ENCODE measurements around the gene SH2D7. TPM values are rescaled to one million over a fixed set of nuclear protein-coding genes. Genes with fewer than 3 reads are reported as not detected.

Gene SH2D7
- total RNA-seq, 1 donor from 2014 or later, result not detected

DNA sequence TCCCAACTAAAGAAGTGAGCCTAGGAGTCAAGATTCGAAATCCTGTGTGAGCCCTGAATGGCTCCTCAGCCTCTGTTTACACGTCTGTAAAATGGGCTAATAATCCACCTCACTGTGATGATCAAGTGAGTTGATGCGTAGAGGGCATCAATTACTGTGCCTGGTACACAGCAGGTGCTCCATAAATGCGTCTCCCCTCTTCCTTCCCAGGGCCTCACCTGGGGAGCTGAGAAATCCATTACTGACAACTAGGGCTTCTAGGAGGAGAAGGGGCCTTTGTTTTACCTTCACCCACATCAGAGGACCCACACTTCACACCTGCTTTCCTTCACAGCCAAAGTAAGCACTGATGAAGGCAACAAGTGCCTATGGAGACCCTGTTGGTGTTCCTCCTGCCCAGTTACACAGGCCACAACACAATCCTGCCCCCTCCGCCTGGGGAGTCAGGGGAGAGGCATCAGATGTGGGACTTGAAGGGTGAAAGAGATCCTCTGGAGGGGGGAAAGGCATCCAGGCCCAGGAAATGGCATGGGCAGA is 37.5 kb downstream of the SH2D7 start:
- no peaks in the 10 kb centered on the region for H3K36me3 ChIP-seq
- ATAC-seq (no peak), DNase-seq (no peak)
- H3K27me3 ChIP-seq, result no peaks in the 10 kb centered on the region
- H3K4me3 ChIP-seq, result no peak overlapping the region
- H3K4me1 ChIP-seq, result peaks cover 11% of the 10 kb centered on the region
- no peaks in the 10 kb centered on the region for H3K9me3 ChIP-seq
- intact Hi-C loops (cut with DNase I), result no loop called here
- H3K27ac ChIP-seq, result no peak overlapping the region
- TF ChIP-seq, protein P1, sequence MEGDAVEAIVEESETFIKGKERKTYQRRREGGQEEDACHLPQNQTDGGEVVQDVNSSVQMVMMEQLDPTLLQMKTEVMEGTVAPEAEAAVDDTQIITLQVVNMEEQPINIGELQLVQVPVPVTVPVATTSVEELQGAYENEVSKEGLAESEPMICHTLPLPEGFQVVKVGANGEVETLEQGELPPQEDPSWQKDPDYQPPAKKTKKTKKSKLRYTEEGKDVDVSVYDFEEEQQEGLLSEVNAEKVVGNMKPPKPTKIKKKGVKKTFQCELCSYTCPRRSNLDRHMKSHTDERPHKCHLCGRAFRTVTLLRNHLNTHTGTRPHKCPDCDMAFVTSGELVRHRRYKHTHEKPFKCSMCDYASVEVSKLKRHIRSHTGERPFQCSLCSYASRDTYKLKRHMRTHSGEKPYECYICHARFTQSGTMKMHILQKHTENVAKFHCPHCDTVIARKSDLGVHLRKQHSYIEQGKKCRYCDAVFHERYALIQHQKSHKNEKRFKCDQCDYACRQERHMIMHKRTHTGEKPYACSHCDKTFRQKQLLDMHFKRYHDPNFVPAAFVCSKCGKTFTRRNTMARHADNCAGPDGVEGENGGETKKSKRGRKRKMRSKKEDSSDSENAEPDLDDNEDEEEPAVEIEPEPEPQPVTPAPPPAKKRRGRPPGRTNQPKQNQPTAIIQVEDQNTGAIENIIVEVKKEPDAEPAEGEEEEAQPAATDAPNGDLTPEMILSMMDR (IDR thresholded peaks at IDR 0.05), result no peak

DNA sequence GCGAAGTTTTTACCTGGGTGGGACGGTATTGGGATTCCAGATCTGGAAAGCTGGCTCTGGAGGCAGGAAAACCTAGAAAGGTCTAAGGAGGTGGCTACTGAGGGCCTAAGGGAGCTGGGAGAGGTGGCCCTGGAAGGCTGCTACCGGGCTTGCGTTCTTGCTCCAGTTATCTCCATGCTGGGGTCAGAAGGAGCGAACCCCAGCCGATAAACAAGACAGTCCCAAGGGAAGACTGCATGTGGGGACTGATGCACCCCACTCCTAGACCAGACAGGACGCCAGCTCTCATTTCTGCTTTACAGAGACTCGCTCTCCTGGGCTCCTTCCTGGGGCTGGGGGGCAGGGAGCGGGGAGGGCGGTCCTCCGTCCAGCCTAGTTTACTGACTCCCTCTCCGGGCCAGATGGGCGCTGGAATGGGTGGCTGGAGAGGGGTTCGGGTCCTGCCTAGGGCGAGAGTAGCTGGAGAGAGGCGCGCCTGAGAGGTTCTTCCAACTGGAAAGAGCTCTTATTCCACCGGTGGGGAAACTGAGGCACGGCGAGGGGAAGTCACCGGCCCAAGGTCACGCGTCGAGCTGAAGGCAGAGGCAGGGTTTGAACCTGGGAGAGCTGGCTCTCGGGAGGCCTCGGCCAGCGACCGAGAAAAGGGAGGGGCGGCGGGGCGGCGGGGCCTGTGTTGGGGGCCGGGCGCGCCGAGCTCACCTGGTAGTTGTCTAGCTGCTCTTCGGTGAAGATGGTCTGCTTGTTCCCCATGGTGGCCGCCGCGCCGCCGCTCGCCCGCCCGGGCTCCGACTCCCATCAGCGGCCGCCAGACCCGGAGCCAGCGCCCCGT is 38.3 kb downstream of the SH2D7 start:
- ATAC-seq, result no peak

DNA sequence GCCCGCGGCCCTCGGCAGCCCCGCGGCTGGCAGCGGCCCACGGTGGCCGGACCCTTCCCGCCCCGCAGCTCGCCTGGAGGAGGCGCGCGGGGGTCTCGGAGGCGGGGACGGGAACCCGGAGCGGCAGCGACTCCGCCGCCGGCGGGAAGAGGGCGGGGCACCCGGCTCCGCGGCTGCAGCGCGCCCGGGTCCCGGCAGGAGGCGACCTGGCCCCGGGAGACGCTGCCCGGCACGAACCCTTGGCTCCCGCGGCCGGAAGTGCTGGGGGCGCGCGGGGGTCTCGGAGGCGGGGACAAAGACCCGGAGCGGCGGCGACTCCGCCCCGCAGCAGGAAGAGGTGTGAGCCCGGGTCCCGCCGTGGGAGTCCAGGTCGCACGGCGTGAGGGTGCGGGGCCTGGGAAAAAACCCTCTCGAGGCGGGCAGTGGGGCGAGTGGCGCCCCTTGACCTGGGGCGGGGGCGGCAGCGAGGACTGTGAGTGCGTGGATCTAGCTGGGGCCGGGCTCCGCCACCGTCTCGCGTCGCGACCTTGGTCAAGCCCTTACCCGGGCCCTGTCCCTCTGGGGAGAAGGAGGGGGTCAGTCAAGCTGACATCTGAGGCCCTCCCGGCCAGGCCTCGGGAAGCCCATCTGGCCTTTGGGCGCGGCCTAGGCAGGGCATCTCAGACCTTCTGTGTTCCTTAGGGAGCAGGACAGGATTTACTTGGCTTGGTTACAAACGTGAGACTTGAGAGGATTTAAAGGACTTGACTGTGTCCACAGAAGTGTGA is 39.1 kb downstream of the SH2D7 start, which contains the start of gene CIB2:
Gene CIB2, minus strand, starts transcription at position 151 of the 767 bp plus-strand sequence. CDS start 230 bp downstream, outside the sequence.
- H3K4me3 ChIP-seq, result peak within 1 kb of the TSS; percentile 81
- TF ChIP-seq, protein P1 (IDR thresholded peaks at IDR 0.05), result peak; percentile 77
- no peaks in the 10 kb centered on the region for H3K36me3 ChIP-seq
- DNase-seq (peak; percentile 86), ATAC-seq (peak; percentile 95)
- H3K4me1 ChIP-seq, result peaks cover 11% of the 10 kb centered on the region
- H3K27me3 ChIP-seq, result no peaks in the 10 kb centered on the region
- intact Hi-C loops (cut with DNase I), result no loop called here
- peak within 1 kb of the TSS; percentile 85 for H3K27ac ChIP-seq
- no peaks in the 10 kb centered on the region for H3K9me3 ChIP-seq

More for the DNA sequence above, 38.3 kb downstream of the SH2D7 start:
- Histone ChIP-seq H3K36me3 (no peaks in the 10 kb centered on the region), H3K27me3 (no peaks in the 10 kb centered on the region), H3K4me3 (peak overlapping the region; percentile 81), H3K4me1 (peaks cover 11% of the 10 kb centered on the region), H3K27ac (no peak overlapping the region), H3K9me3 (no peaks in the 10 kb centered on the region)
- TF ChIP-seq, protein P1 (IDR thresholded peaks at IDR 0.05), result no peak
- DNase-seq, result peak; percentile 71
- intact Hi-C loops (cut with DNase I), result no loop called here

DNA sequence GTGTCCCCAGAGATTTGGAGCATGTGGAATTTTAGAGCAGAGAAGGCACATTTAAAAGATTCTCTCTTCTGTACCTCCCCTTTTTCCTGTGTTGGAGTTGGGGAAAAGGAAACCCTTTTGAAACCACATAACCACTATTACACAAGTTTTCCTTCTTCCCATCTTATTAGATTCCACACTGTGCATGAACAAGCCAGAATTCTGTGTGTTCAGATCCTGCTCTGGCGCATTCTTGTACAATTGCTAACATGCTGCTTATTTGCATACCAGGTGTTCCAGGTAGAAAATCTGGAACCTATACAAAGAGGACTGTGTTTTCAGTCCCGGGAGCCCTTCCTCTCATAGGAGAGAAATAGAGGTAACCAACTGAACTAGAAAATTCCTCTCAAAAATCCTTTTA is 41.4 kb downstream of the SH2D7 start:
- H3K4me1 ChIP-seq, result peaks cover 11% of the 10 kb centered on the region
- H3K27ac ChIP-seq, result no peak overlapping the region
- TF ChIP-seq, protein P1 (IDR thresholded peaks at IDR 0.05), result no peak
- H3K27me3 ChIP-seq, result no peaks in the 10 kb centered on the region
- no peak overlapping the region for H3K4me3 ChIP-seq
- no peaks in the 10 kb centered on the region for H3K36me3 ChIP-seq
- no peaks in the 10 kb centered on the region for H3K9me3 ChIP-seq
- intact Hi-C loops (cut with DNase I), result no loop called here
- DNase-seq, result no peak
- no peak for ATAC-seq

DNA sequence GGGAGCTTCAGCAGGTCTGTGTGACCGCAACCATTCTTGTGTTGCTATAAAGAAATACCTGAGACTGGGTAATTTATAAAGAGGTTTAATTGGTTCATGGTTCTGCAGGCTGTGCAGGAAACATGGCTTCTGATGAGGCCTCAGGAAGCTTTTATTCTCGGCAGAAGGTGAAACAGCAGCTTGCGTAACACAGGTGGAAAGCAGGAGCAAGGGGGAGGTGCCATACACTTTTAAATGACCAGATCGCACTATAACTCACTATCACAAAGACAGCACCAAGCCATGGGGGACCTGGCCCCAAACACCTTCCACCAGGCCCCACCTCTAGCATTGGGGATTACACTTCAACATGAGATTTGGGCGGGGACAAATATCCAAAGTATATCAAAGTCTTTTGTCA is 47.2 kb downstream of the SH2D7 start:
- DNase-seq, result no peak
- TF ChIP-seq, protein P1 (IDR thresholded peaks at IDR 0.05), result no peak
- H3K27me3 ChIP-seq, result no peaks in the 10 kb centered on the region
- no peaks in the 10 kb centered on the region for H3K36me3 ChIP-seq
- H3K27ac ChIP-seq, result no peak overlapping the region
- H3K4me3 ChIP-seq, result no peak overlapping the region
- H3K4me1 ChIP-seq, result no peaks in the 10 kb centered on the region
- intact Hi-C loops (cut with DNase I), result no loop called here
- no peaks in the 10 kb centered on the region for H3K9me3 ChIP-seq
- no peak for ATAC-seq

Measured in upper lobe of right lung (tissue), 1 donor.